Measurements from ENCODE around the gene GOT1.

Gene GOT1

DNA sequence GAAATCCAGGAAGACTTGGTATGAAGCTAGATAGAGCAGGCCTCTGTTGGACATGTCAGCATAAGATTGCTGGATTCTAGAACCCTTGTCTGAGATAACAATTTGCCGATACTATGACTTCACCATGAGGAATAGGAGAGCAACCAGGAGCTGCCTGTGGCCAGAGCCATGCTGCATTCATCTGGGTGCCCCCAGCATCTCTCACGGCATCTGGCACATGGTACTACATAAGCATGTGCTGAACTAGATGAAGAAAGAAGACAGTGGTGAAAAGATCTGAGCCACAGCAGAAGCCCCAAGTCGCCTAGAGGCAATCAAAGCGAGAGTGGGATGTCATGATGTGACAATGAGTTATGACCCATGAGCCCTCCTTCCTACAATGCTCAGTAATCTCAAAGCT is 19.5 kb downstream of the GOT1 start:
- TF ChIP-seq, protein P1, sequence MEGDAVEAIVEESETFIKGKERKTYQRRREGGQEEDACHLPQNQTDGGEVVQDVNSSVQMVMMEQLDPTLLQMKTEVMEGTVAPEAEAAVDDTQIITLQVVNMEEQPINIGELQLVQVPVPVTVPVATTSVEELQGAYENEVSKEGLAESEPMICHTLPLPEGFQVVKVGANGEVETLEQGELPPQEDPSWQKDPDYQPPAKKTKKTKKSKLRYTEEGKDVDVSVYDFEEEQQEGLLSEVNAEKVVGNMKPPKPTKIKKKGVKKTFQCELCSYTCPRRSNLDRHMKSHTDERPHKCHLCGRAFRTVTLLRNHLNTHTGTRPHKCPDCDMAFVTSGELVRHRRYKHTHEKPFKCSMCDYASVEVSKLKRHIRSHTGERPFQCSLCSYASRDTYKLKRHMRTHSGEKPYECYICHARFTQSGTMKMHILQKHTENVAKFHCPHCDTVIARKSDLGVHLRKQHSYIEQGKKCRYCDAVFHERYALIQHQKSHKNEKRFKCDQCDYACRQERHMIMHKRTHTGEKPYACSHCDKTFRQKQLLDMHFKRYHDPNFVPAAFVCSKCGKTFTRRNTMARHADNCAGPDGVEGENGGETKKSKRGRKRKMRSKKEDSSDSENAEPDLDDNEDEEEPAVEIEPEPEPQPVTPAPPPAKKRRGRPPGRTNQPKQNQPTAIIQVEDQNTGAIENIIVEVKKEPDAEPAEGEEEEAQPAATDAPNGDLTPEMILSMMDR (IDR thresholded peaks at IDR 0.05; ENCODE audit: insufficient read depth, low read depth, low read length, missing control alignments), result no peak
- H3K4me3 ChIP-seq (ENCODE audit: low read depth, low read length), result no peak overlapping the region
- DNase-seq (ENCODE audit: low read depth), result no peak

DNA sequence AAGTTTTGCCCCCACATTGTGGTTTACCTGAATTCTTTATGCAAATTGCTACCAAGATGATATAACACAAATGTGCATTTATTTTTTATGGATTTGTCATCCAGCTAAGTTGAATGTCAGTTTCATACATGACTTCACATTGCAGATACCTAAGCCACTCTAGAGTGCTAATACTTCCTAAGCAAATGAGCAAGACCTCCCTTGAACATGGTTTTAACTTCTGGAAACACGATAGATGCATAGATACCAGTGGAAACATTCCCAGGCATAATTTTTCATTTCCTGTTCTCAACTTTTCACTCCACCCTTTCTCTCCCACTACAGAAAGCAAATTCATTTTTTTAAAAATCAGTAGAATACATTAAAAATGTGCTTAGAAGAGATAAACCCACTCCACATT is 20.3 kb downstream of the GOT1 start:
- no peak overlapping the region for H3K4me3 ChIP-seq (ENCODE audit: low read depth, low read length)
- TF ChIP-seq, protein P1 (IDR thresholded peaks at IDR 0.05; ENCODE audit: insufficient read depth, low read depth, low read length, missing control alignments), result no peak
- no peak for DNase-seq (ENCODE audit: low read depth)

- TF ChIP-seq, protein P1 (IDR thresholded peaks at IDR 0.05; ENCODE audit: insufficient read depth, low read depth, low read length, missing control alignments), result no peak
- H3K4me3 ChIP-seq (ENCODE audit: low read depth, low read length), result no peak overlapping the region
- DNase-seq (ENCODE audit: low read depth), result no peak
These were observed 24.3 kb downstream of the GOT1 start for GRCh38 chr10:99406149-99406548.

- TF ChIP-seq, protein P1 (IDR thresholded peaks at IDR 0.05; ENCODE audit: insufficient read depth, low read depth, low read length, missing control alignments), result no peak
- no peak overlapping the region for H3K4me3 ChIP-seq (ENCODE audit: low read depth, low read length)
- DNase-seq (ENCODE audit: low read depth), result no peak
These were observed 26.8 kb downstream of the GOT1 start for GRCh38 chr10:99403674-99404073.

DNA sequence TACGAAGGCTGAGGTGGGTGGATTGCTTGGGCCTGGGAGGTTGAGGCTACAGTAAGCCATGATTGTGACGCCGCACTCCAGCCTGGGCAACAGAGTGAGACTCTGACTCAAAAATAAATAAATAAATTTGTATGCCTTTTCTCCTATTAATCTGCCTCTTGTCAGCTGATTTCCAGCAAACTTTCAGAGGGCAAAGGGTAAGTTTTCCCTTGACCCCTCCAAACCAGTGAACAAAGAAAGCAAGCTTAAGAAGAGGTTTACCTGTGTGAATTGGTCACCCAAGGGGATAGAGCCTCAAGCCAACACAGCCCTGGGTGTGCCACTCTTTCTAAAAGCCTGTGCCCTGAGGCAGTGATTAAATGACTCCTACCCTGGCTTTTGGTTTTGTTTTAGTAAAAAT is 30.8 kb downstream of the GOT1 start:
- TF ChIP-seq, protein P1 (IDR thresholded peaks at IDR 0.05; ENCODE audit: insufficient read depth, low read depth, low read length, missing control alignments), result no peak
- no peak for DNase-seq (ENCODE audit: low read depth)

DNA sequence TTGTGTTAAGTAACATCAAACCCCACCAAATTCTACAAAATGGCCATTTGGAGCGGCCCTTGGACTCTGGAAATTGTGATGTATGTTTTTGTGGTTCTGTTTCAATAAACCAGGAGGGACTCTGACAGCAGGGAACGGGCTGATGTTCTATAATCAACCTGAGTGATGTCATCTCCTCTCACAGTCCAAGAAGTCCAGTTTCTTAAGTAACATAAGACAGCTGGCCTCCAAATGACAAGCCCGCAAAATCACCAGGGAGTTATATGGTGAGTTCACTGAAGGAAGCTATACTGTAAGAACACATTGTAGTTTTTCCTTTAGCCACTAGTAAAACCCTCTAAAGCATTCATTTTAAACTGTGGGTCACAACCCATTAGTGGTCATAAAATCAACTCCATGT is 34.0 kb downstream of the GOT1 start:
- DNase-seq (ENCODE audit: low read depth), result no peak
- TF ChIP-seq, protein P1 (IDR thresholded peaks at IDR 0.05; ENCODE audit: insufficient read depth, low read depth, low read length, missing control alignments), result no peak
- H3K4me3 ChIP-seq (ENCODE audit: low read depth, low read length), result no peak overlapping the region

More for the DNA sequence above, 30.8 kb downstream of the GOT1 start:
- H3K4me3 ChIP-seq (ENCODE audit: low read depth, low read length), result no peak overlapping the region

DNA sequence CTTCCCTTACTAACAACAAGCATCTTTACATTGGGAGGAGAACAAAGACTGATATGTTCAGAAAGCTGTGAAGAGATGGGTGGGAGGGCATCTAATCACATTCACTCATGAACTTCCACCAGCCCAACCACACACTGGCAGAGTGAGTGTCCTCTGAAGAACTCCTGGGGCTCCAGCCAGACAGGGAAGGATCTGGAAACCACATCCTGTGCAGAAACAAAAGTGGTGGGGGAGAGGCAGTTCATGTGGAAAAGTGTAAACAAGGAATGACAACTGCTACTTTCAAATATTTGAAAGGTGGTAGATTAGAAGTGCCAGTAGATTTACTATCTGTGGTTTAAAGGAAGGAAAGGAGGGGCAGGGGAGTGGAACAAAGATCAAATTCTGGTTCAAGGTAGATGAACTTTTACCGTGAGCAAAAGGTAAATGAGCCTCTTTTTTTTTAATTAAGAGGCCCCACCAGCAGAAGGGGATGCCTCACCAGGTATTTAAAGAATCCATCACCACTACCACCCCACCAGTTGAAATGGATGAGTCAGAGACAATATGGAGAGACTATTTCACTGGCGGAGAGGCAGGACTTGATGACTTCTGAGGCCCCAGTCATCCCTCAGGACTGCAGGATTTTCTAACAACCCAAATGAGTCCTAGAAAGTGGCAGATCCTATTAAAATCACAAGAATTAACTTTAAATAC is 34.5 kb downstream of the GOT1 start:
- no peak overlapping the region for H3K4me3 ChIP-seq (ENCODE audit: low read depth, low read length)
- TF ChIP-seq, protein P1 (IDR thresholded peaks at IDR 0.05; ENCODE audit: insufficient read depth, low read depth, low read length, missing control alignments), result no peak
- DNase-seq (ENCODE audit: low read depth), result no peak
